ENCODE measurements around the gene PCDHA5.
"Not testable (repeated sequence)": the region's sequence is repeated elsewhere in the genome, so short reads cannot be mapped to it uniquely, and the experiment has no call there.

PCDHA5 gene

GRCh38 chr5:140842798-140843733 lies 21.7 kb downstream of the PCDHA5 start:
- Histone ChIP-seq H3K4me1 (ENCODE audit: control insufficient read depth, insufficient read depth, low read length, unreplicated experiment) (no peaks in the 10 kb centered on the region), H3K79me2 (ENCODE audit: control insufficient read depth, insufficient read depth, low read length, unreplicated experiment) (no peaks in the 10 kb centered on the region), H3K36me3 (ENCODE audit: insufficient read depth, low read length) (no peaks in the 10 kb centered on the region), H3K27ac (ENCODE audit: low read depth, low read length) (no peak overlapping the region), H3K4me3 (ENCODE audit: low read depth, low read length) (no peak overlapping the region), H3K27me3 (ENCODE audit: insufficient read depth, low read length) (no peaks in the 10 kb centered on the region), H2AFZ (ENCODE audit: low read length, unreplicated experiment) (no peak overlapping the region)

- H3K4me1 ChIP-seq (ENCODE audit: control insufficient read depth, insufficient read depth, low read length, unreplicated experiment); H3K79me2 ChIP-seq (ENCODE audit: control insufficient read depth, insufficient read depth, low read length, unreplicated experiment); H3K27me3 ChIP-seq (ENCODE audit: insufficient read depth, low read length); H3K36me3 ChIP-seq (ENCODE audit: insufficient read depth, low read length); H2AFZ ChIP-seq (ENCODE audit: low read length, unreplicated experiment); H3K27ac ChIP-seq (ENCODE audit: low read depth, low read length); H3K4me3 ChIP-seq (ENCODE audit: low read depth, low read length): not testable (repeated sequence)
Measured at GRCh38 chr5:140848139-140849102, 27.0 kb downstream of the PCDHA5 start, which contains the start of gene PCDHA9. Gene PCDHA9 (plus strand): TSS chr5:140848382. CDS start chr5:140848496, 114 bp downstream.

- not testable (repeated sequence) for H2AFZ ChIP-seq (ENCODE audit: low read length, unreplicated experiment); H3K27me3 ChIP-seq (ENCODE audit: insufficient read depth, low read length); H3K27ac ChIP-seq (ENCODE audit: low read depth, low read length); H3K79me2 ChIP-seq (ENCODE audit: control insufficient read depth, insufficient read depth, low read length, unreplicated experiment); H3K36me3 ChIP-seq (ENCODE audit: insufficient read depth, low read length); H3K4me3 ChIP-seq (ENCODE audit: low read depth, low read length); H3K4me1 ChIP-seq (ENCODE audit: control insufficient read depth, insufficient read depth, low read length, unreplicated experiment)
Measured at GRCh38 chr5:140849831-140850634, 28.6 kb downstream of the PCDHA5 start.

GRCh38 chr5:140855772-140856674 lies 34.6 kb downstream of the PCDHA5 start, which contains the start of gene PCDHA10:
Gene PCDHA10 (plus strand): TSS chr5:140855897. CDS start chr5:140856049, 152 bp downstream.
- Histone ChIP-seq H2AFZ (ENCODE audit: low read length, unreplicated experiment) (no peak within 1 kb of the TSS), H3K4me1 (ENCODE audit: control insufficient read depth, insufficient read depth, low read length, unreplicated experiment) (no peaks in the 10 kb centered on the region), H3K27me3 (ENCODE audit: insufficient read depth, low read length) (no peaks in the 10 kb centered on the region), H3K4me3 (ENCODE audit: low read depth, low read length) (no peak within 1 kb of the TSS), H3K36me3 (ENCODE audit: insufficient read depth, low read length) (no peaks in the 10 kb centered on the region), H3K27ac (ENCODE audit: low read depth, low read length) (no peak within 1 kb of the TSS), H3K79me2 (ENCODE audit: control insufficient read depth, insufficient read depth, low read length, unreplicated experiment) (no peaks in the 10 kb centered on the region)

GRCh38 chr5:140857177-140857986 lies 36.0 kb downstream of the PCDHA5 start:
- H3K79me2 ChIP-seq (ENCODE audit: control insufficient read depth, insufficient read depth, low read length, unreplicated experiment) = no peaks in the 10 kb centered on the region
- no peaks in the 10 kb centered on the region for H3K36me3 ChIP-seq (ENCODE audit: insufficient read depth, low read length)
- H3K4me3 ChIP-seq (ENCODE audit: low read depth, low read length) = no peak overlapping the region
- no peaks in the 10 kb centered on the region for H3K27me3 ChIP-seq (ENCODE audit: insufficient read depth, low read length)
- no peaks in the 10 kb centered on the region for H3K4me1 ChIP-seq (ENCODE audit: control insufficient read depth, insufficient read depth, low read length, unreplicated experiment)
- no peak overlapping the region for H3K27ac ChIP-seq (ENCODE audit: low read depth, low read length)
- no peak overlapping the region for H2AFZ ChIP-seq (ENCODE audit: low read length, unreplicated experiment)

- no peaks in the 10 kb centered on the region for H3K27me3 ChIP-seq (ENCODE audit: insufficient read depth, low read length)
- H3K36me3 ChIP-seq (ENCODE audit: insufficient read depth, low read length) = no peaks in the 10 kb centered on the region
- H3K4me1 ChIP-seq (ENCODE audit: control insufficient read depth, insufficient read depth, low read length, unreplicated experiment) = no peaks in the 10 kb centered on the region
- H3K27ac ChIP-seq (ENCODE audit: low read depth, low read length) = no peak overlapping the region
- H3K4me3 ChIP-seq (ENCODE audit: low read depth, low read length) = no peak overlapping the region
- no peak overlapping the region for H2AFZ ChIP-seq (ENCODE audit: low read length, unreplicated experiment)
- H3K79me2 ChIP-seq (ENCODE audit: control insufficient read depth, insufficient read depth, low read length, unreplicated experiment) = no peaks in the 10 kb centered on the region
Measured at GRCh38 chr5:140857987-140858240, 36.5 kb downstream of the PCDHA5 start.

GRCh38 chr5:140862441-140863295 lies 41.3 kb downstream of the PCDHA5 start:
- Histone ChIP-seq H3K4me3 (ENCODE audit: low read depth, low read length) (no peak overlapping the region), H3K4me1 (ENCODE audit: control insufficient read depth, insufficient read depth, low read length, unreplicated experiment) (no peaks in the 10 kb centered on the region), H3K27ac (ENCODE audit: low read depth, low read length) (no peak overlapping the region), H3K27me3 (ENCODE audit: insufficient read depth, low read length) (peaks cover 4% of the 10 kb centered on the region; the same call in 1 of the 2 replicates), H3K79me2 (ENCODE audit: control insufficient read depth, insufficient read depth, low read length, unreplicated experiment) (no peaks in the 10 kb centered on the region), H2AFZ (ENCODE audit: low read length, unreplicated experiment) (no peak overlapping the region), H3K36me3 (ENCODE audit: insufficient read depth, low read length) (no peaks in the 10 kb centered on the region)

- Histone ChIP-seq H3K4me3 (ENCODE audit: low read depth, low read length) (no peak within 1 kb of the TSS), H3K4me1 (ENCODE audit: control insufficient read depth, insufficient read depth, low read length, unreplicated experiment) (no peaks in the 10 kb centered on the region), H3K79me2 (ENCODE audit: control insufficient read depth, insufficient read depth, low read length, unreplicated experiment) (no peaks in the 10 kb centered on the region), H2AFZ (ENCODE audit: low read length, unreplicated experiment) (no peak within 1 kb of the TSS), H3K36me3 (ENCODE audit: insufficient read depth, low read length) (no peaks in the 10 kb centered on the region), H3K27me3 (ENCODE audit: insufficient read depth, low read length) (peaks cover 4% of the 10 kb centered on the region; the same call in 1 of the 2 replicates), H3K27ac (ENCODE audit: low read depth, low read length) (no peak within 1 kb of the TSS)
Measured at GRCh38 chr5:140868721-140869554, 47.5 kb downstream of the PCDHA5 start, which contains the start of gene PCDHA11. Gene PCDHA11 (plus strand): TSS chr5:140868957. CDS start chr5:140869104, 147 bp downstream.
